ENCODE results near the gene IGSF5. TPM values are rescaled to one million over a fixed set of nuclear protein-coding genes. Genes with fewer than 3 reads are reported as not detected.

Gene IGSF5
- total RNA-seq, 1 experiment from 2014 or later, result not detected

- Histone ChIP-seq H3K9ac (ENCODE audit: low read length) (no peak overlapping the region), H3K36me3 (ENCODE audit: low read depth, low read length) (no peaks in the 10 kb centered on the region), H3F3A (ENCODE audit: low read length, unreplicated experiment) (no peaks in the 10 kb centered on the region), H3K4me3 (ENCODE audit: low read length) (no peak overlapping the region), H3K9me2 (replicated peaks; ENCODE audit: low read length) (no peaks in the 10 kb centered on the region), H3K9me3 (ENCODE audit: low read length) (no peaks in the 10 kb centered on the region), H3K27ac (ENCODE audit: low read length) (no peak overlapping the region), H3K79me2 (ENCODE audit: low read length) (no peaks in the 10 kb centered on the region), H3K4me1 (ENCODE audit: insufficient read depth, low read length) (no peaks in the 10 kb centered on the region), H3K4me2 (ENCODE audit: low read length) (no peak overlapping the region), H4K20me1 (ENCODE audit: low read length) (no peaks in the 10 kb centered on the region), H2AFZ (ENCODE audit: low read length) (no peak overlapping the region), H3K27me3 (ENCODE audit: low read length) (no peaks in the 10 kb centered on the region)
- no peak for TF ChIP-seq EZH2 (IDR thresholded peaks at IDR 0.05; ENCODE audit: low read length, unreplicated experiment)
- no peak for TF ChIP-seq CTCF (conservative IDR thresholded peaks at IDR 0.05; ENCODE audit: low read depth, low read length)
- TF ChIP-seq EZH2phosphoT487 (IDR thresholded peaks at IDR 0.05; ENCODE audit: borderline replicate concordance, low read length), result no peak
- ATAC-seq (no peak), DNase-seq (no peak)
- intact Hi-C loops (cut with micrococcal nuclease), result no loop called here
- CTCF ChIA-PET, result no interaction called here
- POLR2A ChIA-PET (ENCODE audit: unreplicated experiment), result no interaction called here
- BruUV-seq (replicated peaks), result no TSS peak
These were observed 16.6 kb upstream of the IGSF5 start for GRCh38 chr21:39728341-39728740.

- ATAC-seq (no peak), DNase-seq (no peak)
- Histone ChIP-seq H3K79me2 (ENCODE audit: low read length) (no peaks in the 10 kb centered on the region), H3K36me3 (ENCODE audit: low read depth, low read length) (no peaks in the 10 kb centered on the region), H3K9ac (ENCODE audit: low read length) (no peak overlapping the region), H3K27ac (ENCODE audit: low read length) (no peak overlapping the region), H3K4me1 (ENCODE audit: insufficient read depth, low read length) (no peaks in the 10 kb centered on the region), H3K9me2 (replicated peaks; ENCODE audit: low read length) (no peaks in the 10 kb centered on the region), H2AFZ (ENCODE audit: low read length) (no peak overlapping the region), H3K4me3 (ENCODE audit: low read length) (no peak overlapping the region), H3K9me3 (ENCODE audit: low read length) (no peaks in the 10 kb centered on the region), H3F3A (ENCODE audit: low read length, unreplicated experiment) (no peaks in the 10 kb centered on the region), H3K4me2 (ENCODE audit: low read length) (no peak overlapping the region), H4K20me1 (ENCODE audit: low read length) (no peaks in the 10 kb centered on the region), H3K27me3 (ENCODE audit: low read length) (no peaks in the 10 kb centered on the region)
- TF ChIP-seq EZH2phosphoT487 (IDR thresholded peaks at IDR 0.05; ENCODE audit: borderline replicate concordance, low read length) (no peak), EZH2 (IDR thresholded peaks at IDR 0.05; ENCODE audit: low read length, unreplicated experiment) (no peak)
- CTCF ChIA-PET, result no interaction called here
- intact Hi-C loops (cut with micrococcal nuclease), result no loop called here
- POLR2A ChIA-PET (ENCODE audit: unreplicated experiment), result no interaction called here
- BruUV-seq (replicated peaks), result no TSS peak
These were observed 14.4 kb upstream of the IGSF5 start for GRCh38 chr21:39730418-39731157.

GRCh38 chr21:39736716-39737115, 8.3 kb upstream of the IGSF5 start:
- no peak overlapping the region for H2AFZ ChIP-seq (ENCODE audit: low read length)
- DNase-seq (no peak), ATAC-seq (no peak)
- no peak overlapping the region for H3K27ac ChIP-seq (ENCODE audit: low read length)
- no peaks in the 10 kb centered on the region for H3K9me3 ChIP-seq (ENCODE audit: low read length)
- intact Hi-C loops (cut with micrococcal nuclease), result no loop called here
- no peaks in the 10 kb centered on the region for H3K27me3 ChIP-seq (ENCODE audit: low read length)
- H3K4me2 ChIP-seq (ENCODE audit: low read length), result no peak overlapping the region
- ChIA-PET CTCF (no interaction called here), POLR2A (ENCODE audit: unreplicated experiment) (no interaction called here)
- no peaks in the 10 kb centered on the region for H3K79me2 ChIP-seq (ENCODE audit: low read length)
- no peaks in the 10 kb centered on the region for H4K20me1 ChIP-seq (ENCODE audit: low read length)
- H3K9ac ChIP-seq (ENCODE audit: low read length), result no peak overlapping the region
- TF ChIP-seq EZH2phosphoT487 (IDR thresholded peaks at IDR 0.05; ENCODE audit: borderline replicate concordance, low read length) (no peak), CTCF (conservative IDR thresholded peaks at IDR 0.05; ENCODE audit: low read depth, low read length) (no peak), EZH2 (IDR thresholded peaks at IDR 0.05; ENCODE audit: low read length, unreplicated experiment) (no peak)
- peaks cover 13% of the 10 kb centered on the region for H3K4me1 ChIP-seq (ENCODE audit: insufficient read depth, low read length)
- no peaks in the 10 kb centered on the region for H3K36me3 ChIP-seq (ENCODE audit: low read depth, low read length)
- H3F3A ChIP-seq (ENCODE audit: low read length, unreplicated experiment), result no peaks in the 10 kb centered on the region
- no TSS peak for BruUV-seq (replicated peaks)
- no peaks in the 10 kb centered on the region for H3K9me2 ChIP-seq (replicated peaks; ENCODE audit: low read length)
- H3K4me3 ChIP-seq (ENCODE audit: low read length), result no peak overlapping the region
